ENCODE data around the gene BICC1.

DNA sequence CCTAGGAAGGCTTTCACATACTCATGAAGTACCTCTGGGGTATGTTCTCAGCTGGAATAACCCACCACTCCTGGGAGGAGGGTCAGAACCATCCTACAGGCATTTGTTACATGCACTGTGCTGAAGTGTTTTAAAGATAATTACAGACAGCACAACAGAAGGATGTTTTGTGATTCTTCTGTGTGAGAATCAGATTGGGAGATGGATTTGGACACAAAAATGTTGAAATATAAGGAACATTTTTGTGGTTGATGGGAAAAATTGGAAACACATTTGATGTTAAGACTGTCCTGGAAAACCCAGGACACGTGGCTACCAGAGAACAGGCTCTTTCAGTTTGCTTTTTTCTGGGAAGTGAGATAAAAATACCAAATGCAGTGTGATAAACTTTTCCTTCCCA is 61.4 kb downstream of the BICC1 start:
- TF ChIP-seq CTCF (IDR thresholded peaks at IDR 0.05; ENCODE audit: poor library complexity) (no peak), EZH2 (IDR thresholded peaks at IDR 0.05; ENCODE audit: borderline replicate concordance) (no peak), EZH2phosphoT487 (IDR thresholded peaks at IDR 0.05; ENCODE audit: low read depth, severe bottlenecking, unreplicated experiment) (no peak)
